UCSD-AML1 (cell line): Measurements from ENCODE around the gene HAS3.
"Not testable (repeated sequence)": the region's sequence is repeated elsewhere in the genome, so short reads cannot be mapped to it uniquely, and the experiment has no call there.

Source experiments
- DNase-seq: peaks from one replicate; lab custom pipeline; 2025; ENCODE audit not compliant: unreplicated experiment; lab: John Stamatoyannopoulos, UW

Gene HAS3, protein sequence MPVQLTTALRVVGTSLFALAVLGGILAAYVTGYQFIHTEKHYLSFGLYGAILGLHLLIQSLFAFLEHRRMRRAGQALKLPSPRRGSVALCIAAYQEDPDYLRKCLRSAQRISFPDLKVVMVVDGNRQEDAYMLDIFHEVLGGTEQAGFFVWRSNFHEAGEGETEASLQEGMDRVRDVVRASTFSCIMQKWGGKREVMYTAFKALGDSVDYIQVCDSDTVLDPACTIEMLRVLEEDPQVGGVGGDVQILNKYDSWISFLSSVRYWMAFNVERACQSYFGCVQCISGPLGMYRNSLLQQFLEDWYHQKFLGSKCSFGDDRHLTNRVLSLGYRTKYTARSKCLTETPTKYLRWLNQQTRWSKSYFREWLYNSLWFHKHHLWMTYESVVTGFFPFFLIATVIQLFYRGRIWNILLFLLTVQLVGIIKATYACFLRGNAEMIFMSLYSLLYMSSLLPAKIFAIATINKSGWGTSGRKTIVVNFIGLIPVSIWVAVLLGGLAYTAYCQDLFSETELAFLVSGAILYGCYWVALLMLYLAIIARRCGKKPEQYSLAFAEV

DNA sequence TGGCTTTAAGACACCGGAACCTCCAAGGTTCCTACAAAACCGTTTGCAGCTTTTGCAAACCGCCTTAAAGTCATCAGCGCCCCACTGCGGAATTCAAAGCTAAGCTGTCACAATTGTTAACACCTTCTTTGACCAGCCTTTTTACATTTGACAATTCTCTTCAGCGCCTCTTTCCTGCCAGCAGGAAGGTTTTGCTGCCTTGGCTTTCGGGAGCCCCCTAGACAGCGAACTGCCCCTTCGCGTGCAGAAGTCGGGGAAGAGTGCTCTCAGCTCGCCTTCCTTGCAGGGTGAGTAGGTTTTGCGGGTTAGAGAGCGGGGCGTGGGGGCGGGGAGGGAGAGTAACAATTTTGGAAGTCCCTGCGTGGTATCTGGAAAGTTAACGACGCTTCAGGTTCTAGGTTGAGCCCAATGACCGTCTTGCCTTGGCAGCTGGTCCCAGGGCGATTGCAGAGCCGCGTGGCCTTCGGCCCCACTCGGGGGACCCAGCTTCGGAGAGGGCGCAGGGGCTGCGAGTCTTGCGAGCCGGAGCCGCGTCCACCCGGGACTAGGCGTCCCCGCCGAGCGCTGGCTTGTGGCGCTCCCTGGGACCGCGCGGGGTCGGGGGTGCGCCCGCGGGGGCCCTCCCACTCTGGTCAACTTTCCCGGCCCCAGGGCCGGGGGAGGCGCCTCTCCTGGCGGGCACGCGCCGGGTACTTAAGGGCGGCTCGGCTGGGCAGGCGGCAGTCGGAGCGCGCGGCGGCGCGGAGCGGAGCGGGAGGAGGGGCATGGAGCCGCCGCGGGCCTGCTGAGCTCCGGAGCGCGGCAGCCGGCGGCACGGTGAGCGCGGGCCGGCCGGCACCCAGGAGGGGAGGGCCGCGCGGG lies at the start of gene HAS3:
Gene HAS3 (plus strand): TSS at position 153 of the 861 bp plus-strand sequence. CDS start 3,743 bp downstream, outside the sequence.
- DNase-seq = peak; percentile 46

DNA sequence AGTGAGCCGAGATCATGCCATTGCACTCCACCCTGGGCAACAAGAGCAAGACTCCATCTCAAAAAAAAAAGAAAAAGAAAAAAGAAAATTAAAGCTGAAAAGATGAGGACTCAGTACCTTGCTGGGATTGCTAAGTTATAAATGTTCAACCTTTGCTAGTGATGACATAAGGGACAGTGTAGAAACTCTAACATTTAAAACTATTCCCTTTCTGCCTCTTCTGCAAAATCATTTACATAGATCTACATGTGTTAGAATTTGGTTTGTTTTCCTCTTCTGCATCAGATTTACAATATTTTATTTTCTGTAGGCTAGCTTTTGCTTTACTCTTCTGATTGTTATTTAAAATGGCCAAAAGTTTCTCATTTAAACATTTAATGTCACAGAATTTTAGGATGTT lies 49.5 kb upstream of the HAS3 start:
- no peak for DNase-seq

DNA sequence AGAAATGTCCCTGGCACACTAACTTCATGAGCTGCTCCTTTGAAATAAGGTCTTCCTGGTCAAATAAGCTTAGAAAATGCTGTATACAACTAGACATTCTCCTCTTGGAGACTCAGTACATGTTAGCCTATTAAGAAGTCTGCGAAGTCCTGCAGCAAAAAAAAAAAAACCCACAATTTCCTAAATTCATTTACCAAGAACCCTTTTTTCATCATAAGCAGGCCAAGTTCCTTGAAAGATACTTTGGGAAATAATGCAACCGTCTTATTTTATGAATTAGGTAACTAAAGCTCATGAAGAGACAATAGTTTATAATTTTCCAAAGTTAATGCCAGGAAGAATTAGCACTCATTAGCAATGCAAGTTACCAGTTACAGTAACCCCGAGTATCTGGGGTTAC lies 49.0 kb upstream of the HAS3 start:
- no peak for DNase-seq

DNA sequence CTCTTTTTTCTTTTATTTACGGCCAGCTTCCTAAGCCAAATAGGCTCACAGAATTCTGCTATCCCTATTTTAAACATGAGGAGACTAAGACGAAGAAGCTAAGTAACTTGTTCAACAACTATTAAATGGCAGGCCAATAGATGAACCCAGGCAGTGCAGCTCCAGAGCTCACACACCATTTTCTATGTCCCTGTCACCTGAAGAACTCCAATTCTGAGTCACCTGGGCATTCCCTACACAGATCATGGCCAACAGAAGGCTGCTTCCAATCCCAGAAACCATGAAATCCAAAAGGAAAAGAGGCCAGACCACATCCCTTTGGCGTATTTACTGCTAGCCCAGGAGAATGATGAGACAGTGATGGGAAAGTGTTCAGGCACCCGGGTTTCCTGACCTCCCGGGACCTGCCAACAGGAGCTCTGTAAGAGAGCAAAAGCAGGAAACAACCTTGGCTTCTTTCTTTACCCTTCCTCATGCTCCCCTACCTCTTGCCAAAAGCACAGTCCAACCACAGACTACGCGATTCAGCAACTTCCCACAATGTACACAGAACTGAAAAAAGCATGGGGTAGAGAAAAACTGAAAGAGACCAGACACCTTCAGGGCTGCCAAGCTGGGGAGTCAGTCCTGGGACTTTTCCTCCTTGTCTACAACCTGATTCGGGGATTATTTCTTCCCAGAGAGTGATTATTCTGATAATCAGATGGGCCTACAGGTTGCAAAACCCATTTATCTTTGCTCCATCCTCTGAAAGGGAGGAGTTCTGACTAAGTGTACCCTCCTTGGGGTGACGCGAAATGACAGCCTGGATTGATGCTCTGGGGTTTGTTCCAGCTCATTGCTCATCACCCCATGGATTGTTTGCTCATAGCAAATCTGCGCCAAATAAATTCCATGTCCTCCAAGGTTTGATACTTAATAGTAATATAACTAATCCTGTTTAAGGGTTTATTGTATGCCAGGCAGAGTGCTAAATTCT lies 47.8 kb upstream of the HAS3 start:
- DNase-seq = no peak

DNA sequence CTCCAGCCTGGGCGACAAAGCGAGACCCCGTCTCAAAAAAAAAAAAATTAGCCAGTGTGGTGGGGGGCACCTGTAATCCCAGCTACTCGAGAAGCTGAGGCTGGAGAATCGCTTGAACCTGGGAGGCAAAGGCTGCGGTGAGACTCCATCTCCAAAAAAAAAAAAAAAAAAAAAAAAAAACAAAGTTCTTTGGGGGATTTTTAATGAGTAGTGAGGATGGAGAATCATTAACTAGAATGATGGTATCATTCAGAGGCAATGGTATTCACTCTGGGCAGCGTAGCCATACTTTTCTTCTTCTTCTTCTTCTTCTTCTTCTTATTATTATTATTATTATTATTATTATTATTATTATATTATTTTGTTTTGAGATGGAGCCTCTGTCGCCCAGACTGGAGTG lies 42.0 kb upstream of the HAS3 start:
- not testable (repeated sequence) for DNase-seq

DNA sequence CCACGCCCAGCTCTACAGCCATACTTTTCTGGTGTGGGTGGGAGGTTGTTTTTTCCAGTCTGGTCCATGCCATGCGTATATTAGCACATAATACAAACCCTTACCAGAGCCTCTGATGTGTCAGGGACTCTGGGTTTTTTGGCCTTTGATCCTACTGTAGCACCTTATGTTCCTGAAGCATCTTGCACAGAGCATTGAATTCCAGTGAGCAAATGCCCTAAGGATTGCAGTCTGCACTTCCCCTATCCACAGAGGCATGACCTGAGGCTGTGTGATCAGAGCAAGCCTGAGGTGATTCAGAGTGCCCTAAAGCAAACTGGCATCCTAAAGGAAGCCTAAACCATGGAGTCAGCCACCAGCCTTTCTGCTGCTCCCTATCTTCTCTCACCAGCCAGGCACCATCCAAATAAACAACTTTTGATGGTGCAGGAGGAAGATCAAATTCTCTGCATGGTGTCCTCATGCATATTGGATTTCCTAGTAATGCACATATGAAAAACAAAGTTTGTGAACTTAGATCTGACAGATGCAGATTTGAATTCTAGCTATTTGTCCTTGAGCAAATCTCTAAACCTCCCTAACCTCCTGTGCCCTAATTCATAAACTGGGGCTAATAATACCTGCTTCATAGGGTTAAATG lies 41.2 kb upstream of the HAS3 start:
- DNase-seq = no peak

DNA sequence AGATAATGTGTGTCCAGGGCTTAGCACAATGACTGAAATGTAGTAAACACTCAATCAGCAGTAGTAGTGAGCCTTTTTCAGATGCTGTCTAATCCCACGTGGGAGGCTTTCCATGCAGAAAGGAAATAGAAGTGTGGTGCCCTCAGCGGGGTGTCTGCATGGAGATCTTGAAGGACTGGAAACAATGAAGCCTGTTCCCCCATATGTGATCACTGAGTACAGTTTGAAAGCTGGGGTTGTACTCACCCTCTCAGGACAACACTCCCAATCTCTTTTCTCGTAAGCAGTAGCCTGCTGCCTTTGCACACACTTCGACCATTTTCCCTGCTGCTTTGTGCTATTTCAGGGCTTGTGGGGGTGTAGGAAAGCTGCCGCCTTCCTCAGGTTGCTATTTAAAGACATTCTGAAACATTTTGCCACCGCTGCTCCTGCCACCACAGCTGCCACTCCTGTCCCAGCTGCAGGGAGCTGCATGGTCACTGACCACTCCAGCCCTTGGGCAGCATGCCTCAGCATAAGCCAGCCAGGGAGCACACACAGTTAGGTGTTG lies 40.6 kb upstream of the HAS3 start:
- no peak for DNase-seq

DNA sequence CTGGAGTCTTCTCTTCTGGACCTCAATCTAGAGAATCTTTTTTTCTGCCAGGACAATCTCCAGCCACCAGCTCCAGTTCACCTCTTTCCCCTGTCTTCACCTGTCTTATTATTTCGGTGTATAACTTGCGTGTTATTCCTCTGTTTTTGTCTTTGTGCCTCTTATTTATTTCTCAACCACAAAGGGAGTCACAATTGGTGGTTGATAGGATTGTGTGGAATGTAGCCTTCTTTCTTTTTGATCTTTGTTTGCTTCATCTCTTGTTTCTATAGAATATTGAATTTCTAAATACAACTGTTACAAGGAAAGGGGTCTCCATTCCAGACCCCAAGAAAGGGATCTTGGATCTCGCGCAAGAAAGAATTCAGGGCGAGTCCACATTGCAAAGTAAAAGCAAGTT lies 35.9 kb upstream of the HAS3 start:
- no peak for DNase-seq

DNA sequence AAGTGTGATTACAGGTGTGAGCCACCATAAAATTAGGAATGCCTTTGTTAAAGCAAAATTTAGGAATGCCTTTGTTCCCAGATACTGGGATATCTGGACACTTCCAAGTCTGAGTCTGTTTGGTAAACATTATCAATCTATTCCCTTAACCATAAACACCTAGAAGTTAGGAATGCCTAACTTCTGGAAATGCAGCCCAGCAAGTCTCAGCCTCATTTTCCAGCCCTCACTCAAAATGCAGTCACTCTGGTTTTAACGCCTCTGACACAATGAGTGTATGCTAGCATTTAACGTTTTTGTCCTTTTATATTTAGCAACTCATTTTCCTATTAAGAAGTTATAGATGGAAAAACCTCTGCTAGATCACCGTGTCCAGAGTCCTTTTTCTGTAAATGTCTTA lies 34.4 kb upstream of the HAS3 start:
- no peak for DNase-seq

DNA sequence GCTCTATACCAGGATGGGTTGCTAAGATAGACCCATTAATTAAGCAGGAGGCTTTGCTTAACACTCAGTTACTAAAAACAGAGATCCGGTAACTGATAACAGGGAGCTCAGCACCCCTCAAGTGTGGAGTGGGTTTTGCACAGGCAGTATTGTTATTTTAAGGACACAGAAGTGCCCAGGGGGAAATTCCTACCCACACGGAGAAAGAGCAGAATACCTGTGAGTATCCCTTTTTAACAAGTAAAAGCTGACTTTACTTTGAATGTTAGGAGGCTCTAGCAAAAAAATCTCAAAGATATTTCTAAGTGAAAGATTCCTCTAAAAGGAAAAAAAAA lies 32.8 kb upstream of the HAS3 start:
- no peak for DNase-seq

DNA sequence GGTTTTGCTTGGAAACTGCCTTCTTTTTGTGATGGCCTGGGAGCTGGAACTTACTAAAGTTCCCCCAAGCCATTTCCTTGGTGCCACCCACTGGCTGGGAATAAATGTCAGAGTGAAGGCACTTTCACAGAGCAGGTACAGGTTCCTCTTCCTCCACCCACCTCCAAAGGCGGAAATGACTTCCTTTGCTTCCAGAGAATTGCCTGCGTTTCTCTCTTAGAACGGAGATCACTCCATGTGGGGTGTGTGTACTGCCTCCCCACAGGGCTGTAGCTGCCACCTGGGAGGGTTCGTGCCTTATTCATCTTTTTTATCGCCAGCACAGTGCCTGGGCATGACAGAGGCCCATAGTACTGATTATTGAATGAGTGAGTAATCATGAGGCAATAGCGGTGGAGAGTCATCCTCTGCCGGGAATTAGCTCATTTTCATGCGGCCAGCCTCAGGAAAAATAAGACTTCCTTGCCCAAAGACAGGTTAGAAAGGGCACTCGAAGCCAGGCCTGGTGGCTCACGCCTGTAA lies 32.2 kb upstream of the HAS3 start:
- DNase-seq = no peak

DNA sequence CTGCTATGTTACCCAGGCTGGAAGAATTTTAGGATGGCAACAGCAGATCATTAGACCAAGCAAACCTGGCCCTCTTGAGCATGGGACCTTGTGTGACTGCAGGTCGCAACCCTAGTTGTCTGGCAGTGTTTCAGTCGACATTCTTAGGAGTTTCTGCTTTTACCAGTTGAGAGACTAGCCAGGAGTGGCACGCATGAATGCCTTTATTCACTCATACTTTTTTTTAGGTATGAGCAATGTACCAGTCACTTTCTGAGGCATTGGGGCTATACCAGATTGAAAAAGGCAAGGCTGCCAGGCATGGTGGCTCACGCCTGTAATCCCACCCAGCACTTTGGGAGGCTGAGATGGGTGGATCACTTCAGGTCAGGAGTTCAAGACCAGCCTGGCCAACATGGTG lies 28.2 kb upstream of the HAS3 start:
- DNase-seq = no peak

DNA sequence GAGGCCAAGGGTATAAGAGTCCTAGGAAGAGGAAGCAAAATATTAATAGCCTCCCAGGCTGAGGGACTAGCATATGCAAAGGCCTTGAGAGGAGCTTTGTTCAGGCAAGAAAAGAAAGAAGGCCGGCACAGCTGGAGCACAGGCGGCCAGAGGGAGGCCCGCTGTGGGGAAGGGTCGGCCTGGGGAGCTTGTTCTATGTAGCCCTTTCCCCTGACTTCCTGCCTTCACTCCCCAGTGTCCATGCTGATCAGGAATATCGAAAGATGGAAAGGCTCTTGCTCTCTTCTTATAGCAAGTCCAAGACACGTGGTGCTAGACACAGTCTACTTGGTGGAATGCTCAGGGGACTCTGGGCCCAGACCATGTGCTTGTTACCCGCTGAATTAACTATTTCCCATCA lies 27.4 kb upstream of the HAS3 start:
- no peak for DNase-seq

DNA sequence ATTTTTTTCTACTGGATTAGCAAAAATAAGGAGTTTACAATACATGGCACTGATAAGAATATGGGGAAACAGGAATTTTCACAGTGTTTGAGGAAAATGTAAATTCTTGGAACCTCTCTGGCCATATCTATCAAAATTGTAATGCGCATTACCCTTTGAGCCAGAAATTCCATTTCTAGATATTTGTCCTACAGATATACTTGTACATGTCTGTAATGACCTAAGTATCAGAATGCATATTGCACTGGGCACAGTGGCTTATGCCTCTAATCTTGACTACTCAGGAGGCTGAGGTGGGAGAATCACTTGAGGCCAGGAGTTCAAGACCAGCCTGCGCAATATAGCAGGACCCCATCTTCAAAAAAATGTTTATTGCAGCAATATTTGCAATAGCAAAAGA lies 25.8 kb upstream of the HAS3 start:
- no peak for DNase-seq

DNA sequence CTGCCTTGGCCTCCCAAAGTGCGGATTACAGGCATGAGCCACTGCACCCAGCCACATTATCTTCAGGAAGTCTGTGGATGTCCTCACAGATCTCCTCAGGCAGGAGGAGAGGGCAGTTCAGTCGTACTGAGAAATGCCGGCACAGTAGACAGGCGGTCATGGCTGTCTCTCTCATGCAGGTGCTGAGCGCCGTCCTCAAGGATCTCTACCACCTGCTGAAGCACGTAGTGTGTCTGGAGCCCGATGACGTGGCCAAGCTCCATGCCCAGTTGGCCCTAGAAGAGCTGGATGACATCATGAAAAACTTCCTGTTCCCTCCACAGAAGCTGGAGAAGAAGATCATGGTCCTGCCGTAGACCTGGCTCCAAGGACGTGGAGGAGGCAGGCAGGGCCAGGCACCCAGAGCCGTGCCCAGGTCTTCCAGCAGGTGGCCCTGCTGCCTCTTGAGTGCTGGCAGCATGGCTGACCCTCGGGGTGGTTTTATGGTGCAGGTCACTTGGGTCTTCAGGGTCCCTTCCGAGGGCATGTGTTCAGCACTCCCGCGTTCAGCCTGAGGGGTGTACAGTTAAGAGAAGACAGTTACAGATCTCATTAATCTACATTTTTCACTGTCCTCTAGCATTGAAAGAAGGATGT lies 22.0 kb upstream of the HAS3 start:
- DNase-seq = no peak

DNA sequence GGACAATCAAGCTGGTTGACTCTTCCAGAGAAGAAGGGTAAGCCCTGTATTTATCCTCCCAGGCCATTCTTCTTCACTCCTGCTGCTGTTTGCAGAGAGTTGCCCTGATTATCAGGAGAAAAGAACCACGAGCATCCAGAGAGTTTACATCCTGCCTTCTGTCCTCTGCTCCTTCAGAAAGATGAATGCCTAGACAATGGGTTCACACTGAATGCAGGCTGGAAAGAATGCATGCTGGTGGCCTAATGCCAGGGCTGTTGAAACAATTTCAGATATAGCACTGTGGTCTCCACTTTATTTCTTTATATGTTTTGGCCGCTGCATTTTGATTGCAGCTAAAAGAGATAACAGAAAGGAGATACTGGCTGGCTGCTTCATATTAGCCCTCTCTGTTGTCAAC lies 21.2 kb upstream of the HAS3 start:
- DNase-seq = no peak

DNA sequence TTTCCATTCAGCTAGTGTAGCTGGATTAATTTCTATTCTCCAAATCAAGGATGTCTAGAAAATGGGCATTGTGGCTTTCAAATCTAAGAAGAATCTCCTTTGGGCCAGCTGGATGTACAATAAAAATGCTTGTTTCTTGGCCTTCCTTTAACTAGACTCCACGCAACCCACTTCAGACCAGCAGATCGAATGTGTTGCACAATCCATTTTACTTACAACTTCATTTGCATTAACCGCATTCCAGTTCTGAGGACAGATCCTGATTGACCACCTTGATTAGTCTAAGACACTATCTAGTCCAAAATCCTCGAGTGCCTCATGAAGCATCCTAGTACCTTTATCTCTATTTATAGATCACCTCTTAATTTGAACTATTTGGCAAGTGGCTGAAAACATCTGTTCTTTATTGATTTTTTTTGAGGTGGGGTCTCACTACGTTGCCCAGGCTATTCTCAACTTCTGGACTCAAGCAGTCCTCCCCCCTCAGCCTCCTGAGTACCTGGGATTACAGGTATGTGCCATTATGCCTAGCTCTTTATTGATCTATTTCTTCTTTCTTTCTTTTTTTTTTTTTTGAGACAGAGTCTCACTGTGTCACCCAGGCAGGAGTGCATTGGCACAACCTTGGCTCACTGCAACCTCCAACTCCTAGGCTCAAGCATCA lies 20.3 kb upstream of the HAS3 start:
- no peak for DNase-seq

DNA sequence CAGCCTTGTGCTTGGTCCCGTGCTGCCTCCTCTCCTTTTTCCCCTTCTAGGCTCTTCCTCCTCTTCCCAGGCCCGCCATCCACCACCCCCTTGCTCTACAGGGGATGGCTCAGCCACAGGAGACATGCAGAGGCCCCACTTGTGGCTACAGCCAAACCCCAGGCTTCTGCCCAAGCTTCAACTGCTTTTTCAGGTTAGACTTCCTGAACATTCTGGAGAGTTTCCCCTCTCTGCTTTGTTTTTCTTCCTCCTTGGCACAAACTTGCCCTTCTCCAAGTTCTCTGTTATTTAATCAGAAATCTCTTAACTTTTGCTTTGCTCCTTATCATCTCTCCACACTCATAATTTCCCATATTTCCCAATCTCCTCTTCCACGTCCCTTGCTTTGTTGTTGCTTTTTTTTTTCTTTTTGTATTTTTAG lies 18.3 kb upstream of the HAS3 start:
- no peak for DNase-seq

DNA sequence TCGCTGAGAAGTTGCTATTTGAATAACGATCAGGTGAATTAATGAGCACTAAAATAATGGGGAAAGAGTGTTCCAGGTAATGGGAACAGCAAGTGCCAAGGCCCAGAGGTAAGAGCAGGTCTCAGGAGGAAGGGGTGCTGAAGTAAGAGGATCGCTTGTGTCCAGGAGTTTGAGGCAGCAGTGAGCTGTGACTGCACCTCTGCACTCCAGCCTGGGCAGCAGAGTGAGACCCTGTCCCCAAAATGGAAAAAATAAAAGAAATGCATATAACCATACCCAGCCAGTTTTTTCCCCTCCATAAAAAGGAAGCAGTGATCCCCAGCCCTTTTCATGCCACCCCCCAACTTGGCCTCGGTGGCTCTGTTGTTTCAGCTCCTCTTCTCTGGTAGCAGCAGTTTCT lies 16.8 kb upstream of the HAS3 start:
- DNase-seq = no peak
